HG03575 (cell line): ENCODE results near the gene CCSER1.
"Not testable (repeated sequence)": the region's sequence is repeated elsewhere in the genome, so short reads cannot be mapped to it uniquely, and the experiment has no call there.

Source experiments
- ATAC-seq: cut with Tn5 transposase; IDR thresholded peaks from one replicate; pipeline ENCODE4 v1.9.1; 2021; ENCODE audit not compliant: unreplicated experiment, insufficient number of reproducible peaks, low FRiP score; ENCODE audit errors: extremely low read depth

CCSER1 gene

GRCh38 chr4:90727938-90728337, 600.7 kb downstream of the CCSER1 start:
- no peak for ATAC-seq

GRCh38 chr4:90730752-90731151, 603.6 kb downstream of the CCSER1 start:
- ATAC-seq, result no peak

- no peak for ATAC-seq
Measured at GRCh38 chr4:90733211-90733610, 606.0 kb downstream of the CCSER1 start.

DNA sequence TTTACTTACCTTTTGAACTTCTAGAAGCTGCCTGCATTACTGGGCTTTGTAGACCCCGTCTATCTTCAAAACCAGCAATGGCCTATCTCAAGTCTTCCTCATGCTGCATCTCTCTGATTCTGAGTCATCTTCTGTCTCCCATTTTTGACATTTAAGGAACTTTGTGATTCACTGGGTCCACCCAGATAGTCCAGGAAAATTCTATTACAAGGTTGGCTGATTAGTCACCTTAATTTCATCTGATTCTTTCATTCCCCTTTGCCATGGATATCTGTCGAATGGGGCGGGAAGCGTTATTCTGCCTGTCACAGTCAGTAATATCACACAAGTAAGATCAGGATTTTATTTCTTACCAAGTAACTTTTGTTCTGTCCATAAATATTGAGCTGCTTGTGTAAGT, 618.0 kb downstream of the CCSER1 start:
- no peak for ATAC-seq

DNA sequence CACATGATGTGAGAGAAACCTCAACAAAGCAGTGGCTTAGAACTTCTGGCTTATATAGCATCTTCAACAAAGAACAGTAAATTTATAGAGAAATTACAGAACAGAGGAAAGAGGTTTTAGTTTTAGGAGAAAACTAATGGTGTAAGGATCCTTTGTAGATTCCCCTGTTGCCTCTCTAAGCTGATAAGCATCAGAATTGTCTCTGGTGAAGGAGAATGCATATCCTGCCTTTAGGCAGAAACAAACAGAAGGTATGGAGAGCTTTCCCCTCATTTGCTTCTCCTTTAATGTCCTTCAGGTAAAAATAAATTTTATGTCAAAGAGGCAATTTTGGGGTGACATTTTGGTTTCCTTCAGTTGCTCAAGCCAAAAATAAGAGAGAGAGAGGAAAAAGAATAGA, 625.9 kb downstream of the CCSER1 start:
- no peak for ATAC-seq

DNA sequence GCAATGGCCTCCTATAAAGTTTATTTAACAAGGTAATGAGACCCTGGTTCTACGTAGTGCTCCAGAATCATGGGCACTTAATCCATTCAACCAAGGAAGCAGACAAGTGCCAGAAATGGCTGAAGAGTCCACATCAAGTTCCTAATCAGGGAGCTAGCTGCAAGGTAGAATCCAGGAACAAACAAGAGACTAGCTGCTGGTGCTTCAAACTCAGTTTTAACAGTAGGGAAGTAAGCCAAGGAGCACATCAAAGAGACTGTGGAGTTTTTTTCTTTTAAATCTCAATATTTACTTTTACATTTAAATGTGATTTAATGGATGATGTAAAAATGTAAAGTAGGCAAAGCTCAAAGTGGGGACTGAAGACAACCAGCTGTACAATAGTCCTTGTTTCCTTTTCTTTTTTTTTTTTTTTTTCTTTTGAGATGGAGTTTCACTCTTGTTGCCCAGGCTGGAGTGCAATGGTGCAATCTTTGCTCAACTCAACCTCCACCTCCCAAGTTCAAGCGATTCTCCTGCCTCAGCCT, 630.4 kb downstream of the CCSER1 start:
- ATAC-seq, result no peak

DNA sequence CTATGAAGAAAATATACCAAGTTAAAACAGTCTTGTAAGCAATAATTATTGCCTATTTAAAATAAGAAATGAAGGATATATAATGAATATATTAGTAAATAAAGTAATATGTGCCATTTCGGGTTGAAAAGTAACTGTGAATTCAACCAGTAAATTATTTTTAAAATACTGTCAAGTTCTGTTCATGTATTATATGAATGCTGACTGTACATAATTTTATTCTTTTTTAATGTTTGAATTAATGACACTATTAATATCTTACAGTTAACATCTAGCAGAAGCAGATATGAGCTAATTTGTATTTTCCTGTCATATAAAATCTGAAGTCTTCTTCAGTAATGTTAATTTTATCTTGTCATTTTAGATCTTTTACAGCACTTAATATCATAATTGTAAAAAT, 632.9 kb downstream of the CCSER1 start:
- no peak for ATAC-seq

GRCh38 chr4:90766837-90767236, 639.6 kb downstream of the CCSER1 start:
- ATAC-seq, result no peak

- no peak for ATAC-seq
Measured at GRCh38 chr4:90769251-90769650, 642.1 kb downstream of the CCSER1 start.

DNA sequence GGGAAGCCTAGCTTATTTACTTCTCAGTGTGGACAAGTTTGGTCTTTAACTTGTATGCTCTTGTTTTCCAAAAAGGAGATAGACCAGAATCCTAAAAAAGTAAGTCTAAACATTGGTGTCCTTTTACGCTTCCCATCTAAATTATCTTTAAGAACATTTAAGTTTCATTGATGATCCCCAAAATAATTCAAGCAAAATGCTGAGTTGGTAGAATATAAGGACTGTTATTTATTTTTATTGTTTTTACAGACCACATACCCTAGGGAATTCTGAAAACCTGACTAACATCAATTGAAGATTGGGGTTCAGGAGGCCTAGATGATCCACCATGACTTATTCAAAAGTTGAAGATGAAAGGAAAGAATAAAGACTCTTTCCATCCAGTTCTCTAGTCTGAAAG, 653.0 kb downstream of the CCSER1 start:
- no peak for ATAC-seq

- ATAC-seq, result no peak
Measured at GRCh38 chr4:90786602-90787001, 659.4 kb downstream of the CCSER1 start.

DNA sequence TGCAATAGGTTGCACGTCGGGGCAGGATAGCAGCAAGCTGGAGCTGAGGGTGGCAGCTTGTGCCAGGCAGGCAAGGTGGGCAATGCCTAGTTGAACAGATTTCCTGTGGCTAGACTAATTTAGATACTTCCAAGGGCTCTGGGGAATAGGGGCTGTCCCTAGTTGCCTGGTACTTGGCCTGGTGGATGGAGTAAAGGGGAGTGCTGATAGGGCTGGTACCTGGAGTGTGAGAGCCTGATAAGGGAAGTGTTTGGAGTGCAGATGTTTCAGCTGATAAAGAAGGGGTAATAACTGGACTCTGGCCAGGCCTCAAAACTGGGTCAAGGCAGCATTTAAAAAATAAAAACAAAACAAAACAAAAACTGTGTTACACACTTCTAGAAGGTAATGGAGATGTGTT, 665.5 kb downstream of the CCSER1 start:
- no peak for ATAC-seq

- no peak for ATAC-seq
Measured at GRCh38 chr4:90798948-90799347, 671.8 kb downstream of the CCSER1 start.

- ATAC-seq, result no peak
Measured at GRCh38 chr4:90799895-90800294, 672.7 kb downstream of the CCSER1 start.

DNA sequence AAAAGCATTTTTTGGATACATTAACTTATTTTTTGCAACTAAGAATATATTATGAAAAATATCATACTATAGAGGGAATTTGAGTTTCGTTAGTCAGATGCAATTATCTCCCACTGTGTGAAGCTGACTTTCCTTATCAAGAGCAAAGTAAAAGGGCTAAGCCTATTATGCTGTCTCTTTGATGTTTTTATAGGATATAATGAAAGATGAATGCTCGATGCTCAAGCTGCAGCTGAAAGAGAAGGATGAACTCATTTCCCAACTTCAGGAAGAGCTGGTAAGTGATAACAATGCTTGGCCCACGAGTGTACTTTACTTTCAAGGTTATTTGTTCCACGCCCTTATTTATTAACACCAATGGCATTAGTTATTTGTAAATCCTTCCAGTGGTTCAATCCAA, 688.4 kb downstream of the CCSER1 start:
- no peak for ATAC-seq

DNA sequence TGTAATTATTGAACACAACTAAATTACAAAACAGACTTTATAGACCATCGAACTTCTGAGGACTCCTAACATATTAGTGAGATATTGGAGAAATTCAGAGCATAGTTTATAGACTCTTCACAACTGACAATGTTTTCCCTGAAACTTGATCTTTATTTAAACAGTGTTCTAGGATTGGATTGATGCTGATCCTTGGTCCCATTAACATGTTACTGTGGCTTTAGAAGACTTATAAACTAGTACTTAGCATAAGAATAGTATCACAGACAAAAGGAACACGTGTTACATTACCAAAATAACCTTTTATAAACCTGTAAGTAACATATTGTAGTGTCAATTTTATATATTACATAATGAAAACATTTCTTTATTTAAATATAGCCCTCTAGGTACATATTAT, 689.6 kb downstream of the CCSER1 start:
- no peak for ATAC-seq

GRCh38 chr4:90824266-90825150, 697.3 kb downstream of the CCSER1 start:
- ATAC-seq, result no peak

GRCh38 chr4:90825849-90826248, 698.7 kb downstream of the CCSER1 start:
- no peak for ATAC-seq

DNA sequence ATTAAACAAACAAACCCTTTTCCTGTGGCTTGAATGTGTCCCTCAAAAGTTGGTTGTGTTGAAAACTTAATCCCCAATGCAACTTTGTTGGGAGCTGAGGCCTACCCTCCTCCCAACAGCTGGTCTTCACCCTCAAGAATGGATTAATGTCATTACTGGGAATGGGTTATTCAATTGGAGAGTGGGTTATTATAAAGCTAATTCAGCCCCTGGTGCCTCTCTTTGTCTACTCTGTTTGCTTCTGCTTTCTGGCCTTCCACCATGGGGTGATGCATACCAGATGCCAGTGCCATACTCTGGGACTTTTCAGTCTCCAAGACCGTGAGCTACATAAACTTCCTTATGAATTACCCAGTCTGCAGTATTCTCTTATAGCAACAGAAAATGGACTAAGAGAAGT, 706.5 kb downstream of the CCSER1 start:
- no peak for ATAC-seq

DNA sequence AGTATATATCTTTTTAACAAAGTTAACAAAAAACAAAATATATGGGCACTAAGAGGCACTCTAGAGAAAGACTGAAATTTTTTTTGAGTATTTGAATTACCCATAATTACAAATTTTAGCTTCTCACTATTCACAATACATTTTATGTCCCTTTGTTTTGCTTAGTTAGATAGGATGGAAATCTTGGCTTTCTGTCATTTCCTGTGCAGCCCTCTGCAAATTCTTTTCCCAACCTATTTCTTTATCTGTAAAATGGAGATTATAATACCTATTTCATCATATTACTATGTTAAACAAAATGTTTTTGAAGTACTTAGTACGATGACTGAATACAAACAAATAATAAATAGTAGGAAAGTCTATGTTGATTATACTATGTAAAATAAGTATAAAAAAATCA, 710.0 kb downstream of the CCSER1 start:
- no peak for ATAC-seq

DNA sequence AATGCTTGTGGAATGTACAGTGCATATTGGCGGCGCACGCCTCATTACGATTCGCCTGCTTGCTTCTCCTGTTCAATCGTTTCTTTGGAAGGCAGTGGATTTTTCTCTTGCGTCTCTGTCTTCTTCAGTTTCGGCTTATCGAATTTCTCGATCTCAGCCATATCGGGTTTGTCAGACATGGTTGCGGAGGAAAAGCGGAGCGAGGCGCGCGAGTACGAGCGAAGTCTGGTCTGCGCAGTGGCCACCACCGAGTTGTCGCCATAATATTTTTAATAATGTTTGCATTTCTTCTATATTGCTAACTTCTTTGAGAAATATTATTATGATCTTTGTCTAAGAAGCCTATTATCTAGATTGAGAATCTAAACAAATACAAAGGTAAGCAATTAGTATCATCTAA, 711.7 kb downstream of the CCSER1 start:
- ATAC-seq, result not testable (repeated sequence)
